Skeletal muscle tissue (tissue), 4 donors: ENCODE results near the gene FAM236C. TPM values are rescaled to one million over a fixed set of nuclear protein-coding genes. Genes with fewer than 3 reads are reported as not detected.
"Not testable (repeated sequence)": the region's sequence is repeated elsewhere in the genome, so short reads cannot be mapped to it uniquely, and the experiment has no call there.

ENCODE experiments used
- H3K27ac ChIP-seq: one replicate; pipeline ENCODE4 v1.7.0; 2013; ENCODE audit warnings: mild to moderate bottlenecking, low read depth, low read length, inconsistent platforms
- H3K27me3 ChIP-seq, 3 donors: one replicate each; pipeline ENCODE4 v1.7.0; 2013; ENCODE audit warnings: low read length in 3 of 3; ENCODE audit not compliant: control insufficient read depth in 3 of 3, insufficient read depth in 3 of 3
- H3K36me3 ChIP-seq, 3 donors: one replicate each; pipeline ENCODE4 v1.7.0; 2013; ENCODE audit warnings: low read length in 3 of 3; ENCODE audit not compliant: control insufficient read depth in 3 of 3, insufficient read depth in 3 of 3
- H3K4me1 ChIP-seq, 3 donors: one replicate each; pipeline ENCODE4 v1.7.0; 2013; ENCODE audit warnings: low read length in 3 of 3, mild to moderate bottlenecking in 3 of 3; ENCODE audit not compliant: control insufficient read depth in 3 of 3, insufficient read depth in 3 of 3
- H3K4me3 ChIP-seq, 3 donors: one replicate each; pipeline ENCODE4 v1.7.0; 2013; ENCODE audit warnings: low read length in 3 of 3
- H3K9ac ChIP-seq, 3 donors: one replicate each; pipeline ENCODE4 v1.7.0; 2013; ENCODE audit warnings: low read length in 3 of 3, mild to moderate bottlenecking in 3 of 3, moderate library complexity in 2 of 3, low read depth in 1 of 3
- H3K9me3 ChIP-seq, 3 donors: one replicate each; pipeline ENCODE4 v1.7.0; 2013; ENCODE audit warnings: low read length in 3 of 3; ENCODE audit not compliant: control insufficient read depth in 3 of 3
- total RNA-seq: library from RNA; depleted of rRNA; stranded (reverse); fragments of >200 nt; gene quantifications from one replicate; pipeline ENCODE4 v1.2.3, GENCODE V29; 2014
- donor health status: Osteomylitis.

FAM236C gene
- total RNA-seq, 1 donor from 2014 or later: not detected

DNA sequence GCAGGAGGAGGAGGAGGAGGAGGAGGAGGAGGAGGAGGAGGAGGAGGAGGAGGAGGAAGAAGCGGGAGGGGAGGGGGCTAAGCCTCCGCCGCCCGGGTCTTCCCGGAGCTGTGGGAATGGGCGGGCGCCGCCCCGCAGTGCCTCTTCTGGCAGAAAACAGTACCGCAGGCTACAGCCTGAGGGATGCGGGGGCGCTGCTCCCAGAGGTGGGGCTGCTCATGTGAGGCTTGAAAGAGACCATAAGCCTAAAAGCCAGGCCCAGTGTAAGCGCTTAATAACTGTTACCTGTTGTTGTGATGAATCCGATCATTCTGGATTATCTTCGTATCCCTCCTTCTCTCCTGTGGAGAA is 31.4 kb downstream of the FAM236C start, which contains the start of gene DMRTC1:
Gene DMRTC1 (minus strand): TSS at position 19 of the 351 bp plus-strand sequence. CDS start 68,143 bp downstream, outside the sequence.
- H3K9ac ChIP-seq, H3K36me3 ChIP-seq, H3K27me3 ChIP-seq, H3K4me3 ChIP-seq, H3K4me1 ChIP-seq, H3K27ac ChIP-seq, H3K9me3 ChIP-seq: not testable (repeated sequence)

DNA sequence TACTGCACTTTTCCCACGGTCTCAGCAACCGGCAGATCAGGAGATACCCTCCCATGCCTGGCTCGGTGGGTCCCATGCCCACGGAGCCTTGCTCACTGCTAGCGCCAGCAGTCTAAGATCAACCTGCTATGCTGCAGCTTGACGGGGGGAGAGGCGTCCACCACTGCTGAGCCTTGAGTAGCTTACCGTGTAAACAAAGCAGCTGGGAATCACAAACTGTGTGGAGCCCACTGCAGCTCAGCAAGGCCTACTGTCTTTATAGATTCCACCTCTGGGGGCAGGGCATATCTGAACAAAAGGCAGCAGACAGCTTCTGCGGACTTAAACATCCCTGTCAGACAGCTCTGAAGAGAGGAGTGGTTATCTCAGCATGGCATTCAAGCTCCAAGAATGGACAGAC is 47.6 kb downstream of the FAM236C start:
- H3K9me3 ChIP-seq, H3K27ac ChIP-seq, H3K27me3 ChIP-seq, H3K9ac ChIP-seq, H3K4me1 ChIP-seq, H3K36me3 ChIP-seq, H3K4me3 ChIP-seq: not testable (repeated sequence)

Other genes starting within 250 kb of the FAM236C start
- 2.6 TPM for gene PHKA1, start 198.3 kb upstream of the FAM236C start, total RNA-seq
- not detected for gene DMRTC1B, start 135.7 kb upstream of the FAM236C start, total RNA-seq
- gene FAM236B, start 130.0 kb upstream of the FAM236C start, total RNA-seq: not detected
- not detected for gene FAM236D, start 104.4 kb upstream of the FAM236C start, total RNA-seq
- not detected for gene FAM236A, start 25.6 kb downstream of the FAM236C start, total RNA-seq
- gene DMRTC1, start 31.2 kb downstream of the FAM236C start, total RNA-seq: not detected
- not detected for gene PABPC1L2B, start 90.3 kb downstream of the FAM236C start, total RNA-seq
- gene PABPC1L2A, start 166.9 kb downstream of the FAM236C start, total RNA-seq: not detected